Pancreas (tissue), 10 donors: ENCODE measurements around the gene KCNB1. TPM values are rescaled to one million over a fixed set of nuclear protein-coding genes. Genes with fewer than 3 reads are reported as not detected.

Experiments
- ATAC-seq, 4 donors: fragments of 200-7000 bp; cut with Tn5 transposase; one replicate each; pipeline versions ENCODE4 v1.8.0 to v1.9.1; 2020; ENCODE audit warnings: mild to moderate bottlenecking in 4 of 4, moderate library complexity in 4 of 4
- DNase-seq, 6 donors: peaks; one replicate each; pipeline ENCODE4 v3.0.0-alpha.2; 2020
- FAIRE-seq: peaks from 2 replicates; lab custom pipeline; 2012; peaks lifted over from hg19 to GRCh38; lab: Jason Lieb, UNC
- H3K27ac ChIP-seq, 4 donors: fragments of 200-600 bp; sonication (generic); 1 replicate in 3 of 4; 2 replicates in 1 of 4; pipeline versions ENCODE4 v1.5.0 to v1.8.0; 2020
- H3K27me3 ChIP-seq, 4 donors: fragments of 200-600 bp; one replicate each; pipeline ENCODE4 v1.8.0; 2021
- H3K36me3 ChIP-seq, 3 donors: fragments of 200-600 bp; sonication (generic) in 1 of 3; one replicate each; pipeline versions ENCODE4 v1.5.0 to v1.8.0; 2020 to 2021
- H3K4me1 ChIP-seq, 3 donors: fragments of 200-600 bp; one replicate each; pipeline ENCODE4 v1.8.0; 2021
- H3K4me3 ChIP-seq, 4 donors: fragments of 200-600 bp; sonication (generic) in 2 of 4; one replicate each; pipeline versions ENCODE4 v1.5.0 to v1.8.0; 2020 to 2021
- H3K9me3 ChIP-seq, 4 donors: fragments of 200-600 bp; one replicate each; pipeline ENCODE4 v1.8.0; 2021
- CTCF ChIP-seq, 4 donors: fragments of 200-600 bp; sonication (generic) in 3 of 4; IDR thresholded peaks; one replicate each; pipeline versions ENCODE4 v1.5.0 to v1.8.0; 2021; ENCODE audit warnings: antibody characterized with exemption in 4 of 4
- WGBS, 2 donors: extraction: QIAGEN DNeasy Blood & Tissue Kit; methylation state at CpG; one replicate each; pipeline ENCODE4 v1.1.7; 2013; 5-methylcytosine and 5-hydroxymethylcytosine counted together
- intact Hi-C, 3 donors: fragments of 100-400 bp; cut with DNase I; formaldehyde crosslinking; loops; one replicate each; pipeline versions ENCODE4 v1.11.1 to v1.14.2; 2022
- polyA plus RNA-seq, 2 donors: library from polyadenylated mRNA; stranded (reverse); fragments of 200-250 nt; gene quantifications; one replicate each; pipeline ENCODE4 v1.2.3, GENCODE V29; 2013
- total RNA-seq, 6 donors: library from RNA; stranded (reverse); fragmentation: NEBNext Ultra II Directional in 4 of 6; extraction: Animal tissue kit (Norgen Biotek cat#: 25700) in 4 of 6; gene quantifications; one replicate each; pipeline versions ENCODE4 v1.2.1 to v1.2.4, GENCODE V29; 2021 to 2023
- donor health status: healthy with polysubstance abuse.
- donor health status: DM: no; HTN: no; CAD: no; lungs with moderate emphysema.
- donor health status: DM: no; HTN: no; CAD: no.
- donor health status: control.
- donor health status: control.
- donor health status: Bipolar disorder and iron deficiency.
- donor health status: DM: yes; HTN: yes; CAD: no.
- donor health status: DM: no; HTN: no; CAD: no.
- donor health status: DM: no; HTN: no; CAD: no.
- donor health status: DM: yes; HTN: yes; CAD: no.

KCNB1 gene
- total and polyA plus RNA-seq, 8 donors, result 0.28 to 2.5 (median 0.31) TPM

DNA sequence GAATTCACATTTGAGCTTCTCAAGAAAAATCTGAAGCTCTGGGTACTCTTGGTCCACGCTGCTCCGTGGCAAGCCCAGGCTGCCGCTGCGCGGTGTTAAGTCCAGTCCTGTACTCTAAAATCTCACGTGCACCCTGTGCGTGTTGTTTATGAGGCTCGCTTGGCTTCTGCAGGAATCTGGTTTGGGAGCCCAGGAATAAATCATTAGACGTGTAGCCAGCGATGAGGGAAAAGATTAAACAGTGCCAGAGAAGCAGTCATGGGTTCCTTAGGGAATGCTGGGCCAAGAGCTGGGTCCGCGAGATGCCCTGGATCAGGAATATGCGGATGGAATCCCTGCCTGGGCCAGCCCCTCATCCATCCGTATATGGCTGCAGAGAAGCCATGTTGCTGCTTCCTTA lies 87.3 kb downstream of the KCNB1 start:
- DNase-seq (no peak), ATAC-seq (peak in 1 of 4 donors; percentile 58), FAIRE-seq (peak; percentile 34)
- Histone ChIP-seq H3K9me3 (no peaks in the 10 kb centered on the region), H3K4me1 (no peaks in the 10 kb centered on the region), H3K27me3 (no peaks in the 10 kb centered on the region), H3K36me3 (no peaks in the 10 kb centered on the region), H3K4me3 (no peak overlapping the region), H3K27ac (no peak overlapping the region)
- WGBS, 2 donors, result 54 to 64% methylated on average over 14 of the region's 14 CpGs
- intact Hi-C loops, result no loop called here
- no peak for TF ChIP-seq CTCF (IDR thresholded peaks at IDR 0.05)

DNA sequence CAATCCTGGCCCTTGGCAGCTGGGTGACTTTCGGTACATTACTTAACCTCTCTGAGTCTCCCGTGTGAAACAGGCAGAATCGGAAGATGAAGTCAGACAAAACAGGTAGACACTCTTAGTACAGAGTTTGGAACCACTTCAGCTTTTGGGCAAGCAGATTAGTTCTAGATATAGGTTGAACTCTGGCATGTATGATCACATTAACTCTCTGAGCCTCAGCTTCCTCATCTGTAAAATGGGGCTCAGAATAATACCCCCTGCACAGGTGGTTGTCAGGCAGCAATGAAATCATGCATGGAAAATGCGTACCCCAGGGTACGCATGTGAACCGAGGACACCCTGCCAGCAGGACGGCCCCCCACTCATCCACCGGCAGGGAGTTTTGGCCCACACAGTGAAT lies 87.7 kb downstream of the KCNB1 start:
- FAIRE-seq, result no peak
- TF ChIP-seq CTCF (IDR thresholded peaks at IDR 0.05), result no peak
- Histone ChIP-seq H3K27me3 (no peaks in the 10 kb centered on the region), H3K4me3 (no peak overlapping the region), H3K36me3 (no peaks in the 10 kb centered on the region), H3K27ac (no peak overlapping the region), H3K9me3 (no peaks in the 10 kb centered on the region), H3K4me1 (no peaks in the 10 kb centered on the region)
- DNase-seq, result no peak
- intact Hi-C loops, result no loop called here
- no peak for ATAC-seq
- 68 to 78% methylated on average over 8 of the region's 8 CpGs for WGBS, 2 donors

- Histone ChIP-seq H3K4me1 (no peaks in the 10 kb centered on the region), H3K4me3 (no peak overlapping the region), H3K27ac (no peak overlapping the region), H3K36me3 (no peaks in the 10 kb centered on the region), H3K9me3 (no peaks in the 10 kb centered on the region), H3K27me3 (no peaks in the 10 kb centered on the region)
- DNase-seq, result no peak
- no peak for FAIRE-seq
- intact Hi-C loops, result no loop called here
- ATAC-seq, result peak in 1 of 4 donors; percentile 26
- TF ChIP-seq CTCF (IDR thresholded peaks at IDR 0.05), result no peak
- WGBS, 2 donors, result 72 to 87% methylated on average over 4 of the region's 4 CpGs
Measured at GRCh38 chr20:49394264-49394663, 88.2 kb downstream of the KCNB1 start.

DNA sequence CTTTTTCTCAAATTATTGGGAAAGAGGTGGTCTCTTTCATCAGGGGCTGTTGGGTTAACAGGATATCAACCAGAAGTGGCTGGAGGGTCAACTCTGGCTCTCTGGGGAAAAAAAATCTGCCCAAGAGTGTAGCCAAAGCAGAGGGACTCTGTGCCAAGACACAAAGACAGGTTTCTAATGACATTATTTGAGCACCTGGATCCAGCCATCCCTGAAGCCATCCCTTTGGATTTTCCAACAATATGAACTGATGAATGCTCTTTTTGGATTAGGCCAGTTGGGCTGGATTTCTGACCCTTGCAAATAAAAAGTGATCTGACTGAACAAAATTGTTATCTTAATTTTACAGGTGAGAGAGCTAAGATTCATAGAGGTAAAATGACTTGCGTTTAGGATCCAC lies 88.7 kb downstream of the KCNB1 start:
- FAIRE-seq (no peak), ATAC-seq (no peak), DNase-seq (no peak)
- H3K27me3 ChIP-seq, result no peaks in the 10 kb centered on the region
- no peak overlapping the region for H3K27ac ChIP-seq
- no peaks in the 10 kb centered on the region for H3K4me1 ChIP-seq
- intact Hi-C loops, result no loop called here
- TF ChIP-seq CTCF (IDR thresholded peaks at IDR 0.05), result no peak
- no peaks in the 10 kb centered on the region for H3K36me3 ChIP-seq
- 74 to 76% methylated on average over 1 of the region's 1 CpG for WGBS, 2 donors
- H3K4me3 ChIP-seq, result no peak overlapping the region
- H3K9me3 ChIP-seq, result no peaks in the 10 kb centered on the region

DNA sequence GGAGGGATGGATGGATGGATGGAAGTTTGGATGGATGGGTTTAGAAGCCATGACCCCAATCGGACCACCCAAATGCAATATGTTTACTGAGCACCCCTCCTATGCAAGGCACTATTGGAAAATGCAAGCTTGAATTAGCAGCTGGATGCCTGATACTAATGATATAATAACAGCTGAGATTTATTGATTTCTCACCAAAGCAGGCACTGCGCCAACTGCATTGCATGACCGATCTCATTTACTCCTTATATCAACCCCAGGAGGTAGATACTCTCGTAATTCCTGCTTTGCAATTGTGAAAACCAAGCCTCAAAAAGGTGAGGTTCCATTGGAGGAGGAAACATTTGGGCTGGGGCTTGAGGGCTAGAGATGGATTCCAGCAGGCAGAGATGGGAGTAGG lies 89.7 kb downstream of the KCNB1 start:
- Histone ChIP-seq H3K36me3 (no peaks in the 10 kb centered on the region), H3K27me3 (no peaks in the 10 kb centered on the region), H3K4me3 (no peak overlapping the region), H3K4me1 (no peaks in the 10 kb centered on the region), H3K9me3 (no peaks in the 10 kb centered on the region), H3K27ac (no peak overlapping the region)
- FAIRE-seq, result no peak
- peak in 2 of 4 donors; percentile 39 to 44 for ATAC-seq
- TF ChIP-seq CTCF (IDR thresholded peaks at IDR 0.05), result no peak
- intact Hi-C loops, result no loop called here
- WGBS, 2 donors, result 17 to 20% methylated on average over 4 of the region's 4 CpGs
- DNase-seq, result peak in 3 of 6 donors; percentile 45 to 54 (median 50)
